Measurements from ENCODE around the gene CNFN. TPM values are rescaled to one million over a fixed set of nuclear protein-coding genes. Genes with fewer than 3 reads are reported as not detected.

The CNFN gene
- total RNA-seq, 1 donor from 2014 or later, result 2.8 TPM

DNA sequence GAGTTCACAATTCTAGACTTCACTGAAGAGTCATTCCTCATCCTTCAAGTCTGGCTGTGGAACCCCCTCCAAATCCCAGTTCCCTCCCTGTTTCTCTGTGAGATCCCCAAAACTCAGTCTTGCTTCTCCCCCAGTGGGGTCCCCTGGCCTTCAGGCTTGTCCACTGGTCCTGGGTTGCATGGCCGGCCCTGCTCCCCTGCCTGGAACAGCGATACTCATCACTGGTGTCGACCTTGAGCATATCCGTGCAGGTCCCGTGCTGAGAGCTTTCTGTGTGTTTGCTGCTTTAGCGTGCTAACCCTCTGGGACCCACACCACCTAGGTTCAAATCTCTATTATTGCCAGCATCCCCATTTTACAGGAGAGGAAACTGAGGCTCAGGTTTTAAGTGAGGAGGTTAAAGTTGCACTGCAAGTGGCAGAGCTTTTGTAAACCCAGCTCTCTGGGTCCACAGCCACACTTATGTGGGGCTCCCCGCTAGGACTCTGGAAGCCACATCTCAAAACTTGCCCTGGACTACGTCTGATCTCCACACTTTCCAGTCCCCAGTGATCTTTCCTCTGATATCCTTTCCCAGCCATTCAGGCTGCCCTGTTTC, 21.6 kb upstream of the CNFN start:
- peaks cover 12% of the 10 kb centered on the region for H3K4me1 Mint-ChIP-seq (ENCODE audit: low read depth, unreplicated experiment)
- no peak overlapping the region for H3K27ac Mint-ChIP-seq (ENCODE audit: unreplicated experiment)
- H3K36me3 Mint-ChIP-seq (ENCODE audit: unreplicated experiment), result no peaks in the 10 kb centered on the region
- peaks cover 13% of the 10 kb centered on the region for H3K27me3 Mint-ChIP-seq (ENCODE audit: unreplicated experiment)
- TF ChIP-seq, protein P1, sequence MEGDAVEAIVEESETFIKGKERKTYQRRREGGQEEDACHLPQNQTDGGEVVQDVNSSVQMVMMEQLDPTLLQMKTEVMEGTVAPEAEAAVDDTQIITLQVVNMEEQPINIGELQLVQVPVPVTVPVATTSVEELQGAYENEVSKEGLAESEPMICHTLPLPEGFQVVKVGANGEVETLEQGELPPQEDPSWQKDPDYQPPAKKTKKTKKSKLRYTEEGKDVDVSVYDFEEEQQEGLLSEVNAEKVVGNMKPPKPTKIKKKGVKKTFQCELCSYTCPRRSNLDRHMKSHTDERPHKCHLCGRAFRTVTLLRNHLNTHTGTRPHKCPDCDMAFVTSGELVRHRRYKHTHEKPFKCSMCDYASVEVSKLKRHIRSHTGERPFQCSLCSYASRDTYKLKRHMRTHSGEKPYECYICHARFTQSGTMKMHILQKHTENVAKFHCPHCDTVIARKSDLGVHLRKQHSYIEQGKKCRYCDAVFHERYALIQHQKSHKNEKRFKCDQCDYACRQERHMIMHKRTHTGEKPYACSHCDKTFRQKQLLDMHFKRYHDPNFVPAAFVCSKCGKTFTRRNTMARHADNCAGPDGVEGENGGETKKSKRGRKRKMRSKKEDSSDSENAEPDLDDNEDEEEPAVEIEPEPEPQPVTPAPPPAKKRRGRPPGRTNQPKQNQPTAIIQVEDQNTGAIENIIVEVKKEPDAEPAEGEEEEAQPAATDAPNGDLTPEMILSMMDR (IDR thresholded peaks at IDR 0.05; ENCODE audit: partially characterized antibody, unreplicated experiment), result no peak
- peaks cover 3% of the 10 kb centered on the region for H3K9me3 Mint-ChIP-seq (ENCODE audit: unreplicated experiment)
- peak overlapping the region; percentile 1 for H3K4me3 Mint-ChIP-seq (ENCODE audit: unreplicated experiment)
- no peak for DNase-seq

GRCh38 chr19:42410371-42410770, 20.3 kb upstream of the CNFN start:
- Mint-ChIP-seq H3K27me3 (ENCODE audit: unreplicated experiment) (peaks cover 13% of the 10 kb centered on the region), H3K4me1 (ENCODE audit: low read depth, unreplicated experiment) (peaks cover 12% of the 10 kb centered on the region), H3K36me3 (ENCODE audit: unreplicated experiment) (no peaks in the 10 kb centered on the region), H3K27ac (ENCODE audit: unreplicated experiment) (no peak overlapping the region), H3K9me3 (ENCODE audit: unreplicated experiment) (peaks cover 6% of the 10 kb centered on the region), H3K4me3 (ENCODE audit: unreplicated experiment) (no peak overlapping the region)
- TF ChIP-seq, protein P1 (IDR thresholded peaks at IDR 0.05; ENCODE audit: partially characterized antibody, unreplicated experiment), result no peak
- DNase-seq, result no peak

- H3K4me3 Mint-ChIP-seq (ENCODE audit: unreplicated experiment), result no peak overlapping the region
- DNase-seq, result no peak
- peaks cover 12% of the 10 kb centered on the region for H3K4me1 Mint-ChIP-seq (ENCODE audit: low read depth, unreplicated experiment)
- no peaks in the 10 kb centered on the region for H3K36me3 Mint-ChIP-seq (ENCODE audit: unreplicated experiment)
- H3K9me3 Mint-ChIP-seq (ENCODE audit: unreplicated experiment), result peaks cover 6% of the 10 kb centered on the region
- peaks cover 13% of the 10 kb centered on the region for H3K27me3 Mint-ChIP-seq (ENCODE audit: unreplicated experiment)
- H3K27ac Mint-ChIP-seq (ENCODE audit: unreplicated experiment), result no peak overlapping the region
- TF ChIP-seq, protein P1 (IDR thresholded peaks at IDR 0.05; ENCODE audit: partially characterized antibody, unreplicated experiment), result no peak
Observed at GRCh38 chr19:42409477-42409876, 19.4 kb upstream of the CNFN start.

DNA sequence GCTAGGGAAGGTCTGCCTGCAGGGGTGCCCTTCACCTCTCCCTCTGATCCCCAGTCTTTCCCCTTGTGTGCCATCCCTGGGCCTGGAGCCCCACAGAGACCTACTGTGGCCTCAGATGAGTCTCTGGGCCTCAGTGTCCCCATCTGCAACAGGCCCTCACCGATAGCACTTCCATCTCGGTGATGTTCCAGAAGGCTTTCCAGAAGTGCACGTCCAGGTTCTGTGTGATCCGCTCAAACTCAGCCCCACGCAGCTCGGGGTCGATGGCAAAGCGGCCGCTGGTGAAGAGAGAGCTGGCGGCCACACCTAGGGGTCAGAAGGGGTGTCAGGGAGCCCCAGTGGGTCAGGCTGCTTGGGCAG, 17.7 kb upstream of the CNFN start:
- peaks cover 4% of the 10 kb centered on the region for H3K9me3 Mint-ChIP-seq (ENCODE audit: unreplicated experiment)
- H3K27me3 Mint-ChIP-seq (ENCODE audit: unreplicated experiment), result peaks cover 12% of the 10 kb centered on the region
- peaks cover 9% of the 10 kb centered on the region for H3K4me1 Mint-ChIP-seq (ENCODE audit: low read depth, unreplicated experiment)
- H3K36me3 Mint-ChIP-seq (ENCODE audit: unreplicated experiment), result no peaks in the 10 kb centered on the region
- H3K4me3 Mint-ChIP-seq (ENCODE audit: unreplicated experiment), result no peak overlapping the region
- TF ChIP-seq, protein P1 (IDR thresholded peaks at IDR 0.05; ENCODE audit: partially characterized antibody, unreplicated experiment), result no peak
- no peak overlapping the region for H3K27ac Mint-ChIP-seq (ENCODE audit: unreplicated experiment)
- DNase-seq, result no peak

GRCh38 chr19:42407085-42407815, 17.2 kb upstream of the CNFN start:
- Mint-ChIP-seq H3K4me1 (ENCODE audit: low read depth, unreplicated experiment) (peaks cover 9% of the 10 kb centered on the region), H3K4me3 (ENCODE audit: unreplicated experiment) (no peak overlapping the region), H3K9me3 (ENCODE audit: unreplicated experiment) (peaks cover 4% of the 10 kb centered on the region), H3K27ac (ENCODE audit: unreplicated experiment) (no peak overlapping the region), H3K27me3 (ENCODE audit: unreplicated experiment) (peaks cover 12% of the 10 kb centered on the region), H3K36me3 (ENCODE audit: unreplicated experiment) (no peaks in the 10 kb centered on the region)
- no peak for DNase-seq
- TF ChIP-seq, protein P1 (IDR thresholded peaks at IDR 0.05; ENCODE audit: partially characterized antibody, unreplicated experiment), result no peak

All from glutamatergic neuron (in vitro differentiated cells).